Stimulated activated CD8-positive, alpha-beta memory T cell treated with anti-CD3 and anti-CD28 coated beads, Interleukin-15, amount 100 ng/mL, for 4 hours (primary cell): ENCODE measurements around the gene ENPP7.
A peak's percentile ranks its signal among the peaks of the same experiment; 100 is the strongest.

Experiments
- DNase-seq, 2 donors: peaks; one replicate each; pipeline ENCODE4 v3.0.0-alpha.2; 2020; ENCODE audit warnings: low read depth in 2 of 2

ENPP7 gene

DNA sequence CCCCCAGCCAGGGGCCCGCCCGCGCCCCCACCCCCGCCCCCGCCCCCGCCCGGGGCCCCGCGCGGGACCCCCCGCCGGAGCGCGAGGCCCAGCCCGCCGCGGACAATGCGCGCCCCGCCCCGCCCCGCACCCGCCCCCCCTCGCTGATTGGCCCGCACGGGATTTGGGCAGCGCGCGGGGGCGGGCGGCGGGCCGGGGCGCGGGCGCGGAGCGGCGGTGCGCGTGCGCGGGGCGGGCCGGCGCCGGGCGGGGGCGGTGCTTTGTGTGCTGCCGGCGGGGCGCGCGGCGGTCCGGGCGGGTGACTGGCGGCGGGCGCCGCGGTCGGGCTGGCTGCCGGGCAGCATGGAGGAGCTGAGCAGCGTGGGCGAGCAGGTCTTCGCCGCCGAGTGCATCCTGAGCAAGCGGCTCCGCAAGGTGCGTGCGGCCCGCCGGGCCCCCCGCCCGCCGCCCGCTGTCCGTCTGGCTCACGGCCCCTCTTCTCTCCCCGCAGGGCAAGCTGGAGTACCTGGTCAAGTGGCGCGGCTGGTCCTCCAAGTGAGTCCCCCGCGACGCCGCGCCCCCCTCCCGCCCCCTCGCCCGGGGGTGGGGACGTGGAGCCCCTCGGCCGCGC lies 47.3 kb downstream of the ENPP7 start, which contains the start of gene CBX2:
TSS of gene CBX2 (plus strand) at position 255 of the 610 bp plus-strand sequence. CDS start at position 343, 88 bp downstream.
- peak; percentile 47 to 65 for DNase-seq

- no peak for DNase-seq
Observed at GRCh38 chr17:79778504-79779083, 47.9 kb downstream of the ENPP7 start.

- DNase-seq: no peak
Observed at GRCh38 chr17:79779084-79779529, 48.4 kb downstream of the ENPP7 start.

DNA sequence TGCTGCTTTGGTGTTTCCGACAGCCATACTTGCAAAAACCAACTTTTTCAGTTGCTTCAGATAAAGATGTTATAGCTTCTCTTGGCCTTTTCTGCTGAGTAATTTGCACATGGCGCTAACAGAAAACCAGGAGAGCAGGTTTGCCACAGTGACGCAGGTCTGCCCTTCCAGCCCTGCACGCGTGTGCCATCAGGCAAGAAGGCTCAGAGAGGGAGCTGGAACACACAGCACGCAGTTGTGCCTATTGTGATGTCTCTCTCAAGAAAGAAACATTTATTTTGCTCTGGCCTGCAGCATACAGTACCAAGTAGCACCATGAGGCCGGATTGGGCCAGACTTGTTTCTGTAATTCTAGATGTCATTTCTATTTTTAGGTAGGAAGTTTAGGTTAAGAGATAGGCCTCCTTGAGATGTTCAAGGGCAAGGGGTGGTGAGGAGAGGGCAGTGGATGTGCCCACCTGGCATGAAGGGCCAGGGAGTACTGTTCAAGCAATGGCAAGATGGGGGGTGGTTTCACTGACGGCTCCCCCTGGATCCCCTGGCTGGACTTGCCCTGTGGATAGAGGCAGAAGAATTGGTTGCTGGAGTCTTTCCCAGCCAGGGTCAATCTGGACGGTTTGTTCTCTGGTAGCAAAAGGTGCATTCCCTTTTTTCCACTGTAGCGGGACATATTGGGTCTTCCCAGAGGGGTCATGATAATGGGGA lies 49.1 kb downstream of the ENPP7 start:
- no peak for DNase-seq

DNA sequence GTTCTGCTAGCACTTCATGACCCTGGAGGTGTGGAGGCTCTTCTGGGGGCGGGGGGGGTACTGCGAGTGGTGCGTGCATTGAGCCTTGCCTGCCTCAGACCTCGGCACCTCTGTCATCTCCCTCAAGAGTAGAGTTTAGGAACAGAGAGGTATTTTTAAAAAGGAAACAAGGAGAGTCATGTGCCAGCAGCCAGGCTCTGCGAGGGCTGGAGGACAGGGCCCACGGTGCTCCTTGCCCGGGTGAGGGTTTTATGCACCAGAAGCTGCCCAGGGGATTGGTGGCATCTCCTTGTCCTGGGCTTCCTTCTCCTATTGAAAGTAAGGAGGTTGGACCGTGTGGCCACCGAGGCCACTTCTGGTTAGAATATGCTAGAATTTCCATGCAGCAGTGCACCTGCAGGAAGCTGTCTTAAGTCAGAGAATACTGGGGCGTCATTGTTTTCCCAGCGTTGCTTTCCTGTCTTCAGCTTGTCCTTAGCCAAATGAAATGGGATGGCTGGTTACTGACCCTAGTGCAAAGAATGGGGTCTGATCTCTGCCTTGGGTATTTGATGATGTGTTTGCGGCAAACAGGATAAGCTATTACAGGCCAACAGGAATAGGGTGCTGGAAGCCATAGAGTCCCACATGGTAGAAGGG lies 50.4 kb downstream of the ENPP7 start:
- no peak for DNase-seq

DNA sequence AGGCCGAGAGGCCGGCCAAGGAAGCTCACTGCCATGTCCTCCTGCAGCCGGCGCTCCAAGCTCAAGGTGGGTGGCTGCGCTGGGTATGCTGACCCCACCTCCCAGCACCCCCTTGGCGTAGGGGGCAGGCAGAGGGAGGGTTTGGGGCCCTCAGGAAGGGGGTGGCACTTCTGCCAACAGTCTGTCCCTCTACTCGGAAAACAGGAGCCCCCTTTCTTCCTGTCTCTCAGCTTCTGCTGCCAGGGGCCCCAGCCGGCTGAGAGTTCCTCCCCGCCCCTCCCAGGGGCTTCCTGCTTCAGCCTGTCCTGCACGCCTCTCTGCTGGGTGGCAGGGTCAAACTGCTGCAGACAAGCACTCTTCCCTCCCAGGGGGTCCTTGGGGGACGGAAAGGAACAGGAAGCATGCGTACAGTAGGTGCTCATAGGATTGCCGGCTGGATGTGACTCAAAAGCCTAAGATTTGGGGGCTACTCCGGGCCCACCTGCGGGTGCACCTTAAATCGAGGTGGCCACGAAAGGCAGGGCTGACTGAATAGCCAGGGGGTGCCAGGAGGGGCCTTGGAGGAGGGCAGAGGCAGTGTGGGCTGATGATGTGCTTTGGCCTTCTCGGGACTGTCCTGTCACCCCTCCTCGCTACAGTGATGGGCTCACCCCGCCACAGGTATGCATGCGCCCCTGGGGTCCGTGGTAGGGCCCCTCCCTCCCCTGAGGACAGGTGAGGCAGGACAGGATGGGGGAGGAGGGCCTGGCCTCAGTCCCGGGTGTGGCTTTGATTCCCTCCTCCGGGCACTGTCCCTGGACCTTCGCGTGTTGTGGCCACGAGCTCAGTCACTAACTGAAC lies 51.2 kb downstream of the ENPP7 start:
- no peak for DNase-seq

GRCh38 chr17:79783891-79784290 lies 53.1 kb downstream of the ENPP7 start:
- no peak for DNase-seq

GRCh38 chr17:79784353-79785016 lies 53.7 kb downstream of the ENPP7 start:
- no peak for DNase-seq

GRCh38 chr17:79785017-79785899 lies 54.5 kb downstream of the ENPP7 start:
- no peak for DNase-seq

DNA sequence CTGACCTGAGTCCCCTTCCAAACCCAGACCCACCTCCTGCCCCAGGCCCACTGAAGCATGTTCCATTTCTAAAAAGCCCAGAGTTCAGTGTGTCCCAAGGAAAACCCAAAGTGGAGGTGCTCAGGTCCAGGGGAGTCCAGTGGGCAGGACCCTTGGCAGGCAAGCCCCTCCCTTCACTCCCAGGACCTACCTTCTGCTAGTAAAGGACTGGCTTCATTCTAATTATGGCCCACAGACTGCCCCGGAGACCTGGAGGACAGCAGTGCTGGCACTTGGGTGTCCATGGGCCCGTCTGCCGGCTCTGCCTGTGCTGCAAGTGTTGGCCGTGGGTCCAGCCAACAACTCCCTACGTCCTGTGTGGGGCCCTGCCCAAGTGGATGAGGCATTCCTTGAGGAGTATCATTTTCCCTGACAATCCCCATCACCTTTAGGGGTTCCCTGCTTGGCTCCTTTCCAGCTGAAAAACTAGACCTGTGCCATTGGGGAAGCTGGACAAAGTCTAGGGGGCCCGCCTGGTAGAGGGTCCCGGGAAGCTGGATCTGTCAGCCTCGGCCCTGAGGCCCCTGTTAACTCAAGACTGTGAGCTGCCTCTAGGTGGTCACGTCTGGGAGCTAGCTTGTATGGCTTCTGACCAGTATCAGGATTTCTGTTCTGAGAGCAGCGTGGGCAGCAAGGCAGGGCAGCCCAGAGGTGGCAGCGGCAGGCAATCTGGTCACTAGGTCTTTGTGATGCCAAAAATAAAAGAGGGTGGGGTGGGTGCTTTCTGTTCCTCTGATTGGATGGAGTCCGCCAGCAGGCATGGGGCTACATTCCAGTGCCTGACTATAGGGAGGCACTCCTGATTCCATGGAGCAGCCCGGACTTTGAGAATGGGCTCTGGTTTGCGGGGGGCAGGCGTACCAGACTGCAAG lies 55.4 kb downstream of the ENPP7 start:
- DNase-seq: no peak

DNA sequence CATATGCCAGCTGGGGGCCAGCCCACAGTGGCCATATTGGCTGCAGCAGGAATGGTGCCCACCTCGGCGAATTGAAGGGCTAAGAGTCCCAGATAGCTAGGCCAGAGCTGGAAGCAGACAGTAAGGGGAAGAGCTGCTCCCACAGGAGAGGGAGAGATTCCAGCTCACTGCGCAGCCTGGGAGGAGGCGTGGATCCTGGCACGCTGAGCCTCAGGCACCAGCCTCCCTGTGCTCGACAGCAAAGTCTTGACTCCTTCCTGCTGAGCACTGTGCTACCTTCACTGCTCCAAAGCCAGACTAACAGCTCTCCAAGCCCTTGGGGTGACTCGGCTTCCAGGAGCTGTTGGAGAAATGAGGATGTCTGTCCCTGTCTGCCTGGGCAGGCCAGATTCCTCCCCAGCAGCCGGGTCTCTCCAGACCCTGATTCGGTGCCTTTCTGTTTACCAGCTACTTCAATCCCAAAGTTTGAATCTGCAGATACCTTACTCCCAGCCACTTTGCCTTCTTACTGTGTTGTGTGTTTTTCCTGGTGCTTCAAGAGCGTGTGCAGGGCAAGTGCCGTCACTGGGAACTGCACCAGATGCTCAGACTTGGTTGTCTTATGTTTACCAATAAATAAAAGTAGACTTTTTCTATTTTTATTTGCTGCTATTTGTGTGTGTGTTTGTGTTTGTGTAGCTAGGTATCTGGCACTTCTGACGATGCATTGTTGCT lies 56.3 kb downstream of the ENPP7 start:
- no peak for DNase-seq

DNA sequence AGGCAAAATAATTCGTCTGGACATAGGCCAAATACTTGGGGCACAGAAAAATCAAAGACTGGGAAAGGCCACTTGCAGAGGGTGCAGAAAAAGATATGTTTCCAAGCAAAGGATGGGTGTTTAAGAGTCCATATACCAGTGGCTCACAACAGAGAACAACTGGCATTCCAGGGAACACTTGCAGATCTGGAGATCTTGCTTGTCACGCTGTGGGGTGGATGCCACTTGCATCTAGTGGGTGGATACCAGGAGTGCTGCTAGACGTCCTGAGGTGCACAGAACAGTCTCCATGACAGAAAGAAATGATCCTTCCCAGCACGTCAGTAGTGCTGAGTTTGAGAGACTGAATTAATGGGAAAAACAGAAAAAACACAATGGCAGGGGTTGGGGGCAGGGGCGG lies 57.7 kb downstream of the ENPP7 start:
- no peak for DNase-seq

GRCh38 chr17:79788989-79789942 lies 58.5 kb downstream of the ENPP7 start:
- no peak for DNase-seq

GRCh38 chr17:79789943-79790804 lies 59.4 kb downstream of the ENPP7 start:
- no peak for DNase-seq

- DNase-seq: no peak
Observed at GRCh38 chr17:79790805-79791734, 60.3 kb downstream of the ENPP7 start.
